ENCODE data around the gene RIPOR3. TPM values are rescaled to one million over a fixed set of nuclear protein-coding genes. Genes with fewer than 3 reads are reported as not detected.
A peak's percentile ranks its signal among the peaks of the same experiment; 100 is the strongest.

The RIPOR3 gene
- polyA plus RNA-seq, 1 of the 3 experiments (the other 2 are of a cell fraction): 1.2 TPM

GRCh38 chr20:50713657-50714101 lies 22.3 kb upstream of the RIPOR3 start:
- no peaks in the 10 kb centered on the region for H3K9me3 ChIP-seq
- no peaks in the 10 kb centered on the region for H3K4me1 ChIP-seq (ENCODE audit: control insufficient read depth in 1 of 2, insufficient read depth in 2 of 2, low read depth in 1 of 2, low read length in 1 of 2)
- no peak overlapping the region for H3K4me2 ChIP-seq
- no peaks in the 10 kb centered on the region for H3K79me2 ChIP-seq (ENCODE audit: insufficient read depth)
- no peak for DNase-seq
- no peak overlapping the region for H3K9ac ChIP-seq
- no peaks in the 10 kb centered on the region for H4K20me1 ChIP-seq (ENCODE audit: insufficient read depth)
- H3K27me3 ChIP-seq (ENCODE audit: insufficient read depth): no peaks in the 10 kb centered on the region; the same call in 1 of the 2 replicates
- ChIA-PET POLR2A (no interaction called here), CTCF (interaction anchor here (0.7 to 1.8 kb wide), 10 partner anchors 11 to 545 kb away, joined by 3 to 8 read pairs (median 4); no protein-coding TSS in a partner anchor)
- H3K9me2 ChIP-seq: no peaks in the 10 kb centered on the region
- H2AFZ ChIP-seq (ENCODE audit: low read depth): no peak overlapping the region
- H3K27ac ChIP-seq (ENCODE audit: low read depth in 2 of 2, low read length in 1 of 2): no peak overlapping the region
- TF ChIP-seq FOSL2 (IDR thresholded peaks at IDR 0.05; ENCODE audit: borderline replicate concordance, low read depth): no peak
- TF ChIP-seq PBX3 (IDR thresholded peaks at IDR 0.05): no peak
- TF ChIP-seq EZH2phosphoT487 (IDR thresholded peaks at IDR 0.05; ENCODE audit: borderline replicate concordance, low read depth): no peak
- TF ChIP-seq RXRA (IDR thresholded peaks at IDR 0.05; ENCODE audit: borderline replicate concordance, low read depth): no peak
- TF ChIP-seq RCOR1 (IDR thresholded peaks at IDR 0.05; ENCODE audit: low read length): no peak
- no peak for TF ChIP-seq GATA2 (CRISPR knock-in tag; IDR thresholded peaks at IDR 0.05)
- TF ChIP-seq RAD21 (IDR thresholded peaks at IDR 0.05; ENCODE audit: low read length): peak; percentile 68
- TF ChIP-seq CTCF (IDR thresholded peaks at IDR 0.05): peak; percentile 43
- no peak for TF ChIP-seq POLR2AphosphoS5 (IDR thresholded peaks at IDR 0.05; ENCODE audit: low read depth, low read length)
- peak; percentile 64 for TF ChIP-seq SMC3 (IDR thresholded peaks at IDR 0.05; ENCODE audit: low read depth, low read length)
- TF ChIP-seq IRF3 (IDR thresholded peaks at IDR 0.05; ENCODE audit: low read depth, low read length): no peak
- no peak for TF ChIP-seq SIN3A (IDR thresholded peaks at IDR 0.05; ENCODE audit: borderline replicate concordance, low read depth, low read length)
- WGBS (ENCODE audit: low lambda C conversion rate): 86% methylated on average over 7 of the region's 7 CpGs
- no peaks in the 10 kb centered on the region for H3K36me3 ChIP-seq (replicated peaks in 1 of 2; ENCODE audit: control insufficient read depth in 1 of 2, insufficient read depth in 2 of 2, low read length in 1 of 2)
- H3F3A ChIP-seq (replicated peaks; ENCODE audit: insufficient read depth): no peaks in the 10 kb centered on the region
- H3K4me3 ChIP-seq (ENCODE audit: low read depth in 2 of 2, low read length in 1 of 2): no peak overlapping the region; a peak in 1 of 4 replicates

All from SK-N-SH (cell line).